Activated T-helper 1 cell treated with anti-CD3 and anti-CD28 coated beads, Interleukin-2, amount 50 U/mL, for 16 hours (primary cell): Measurements from ENCODE around the gene MAP4K5.
A peak's percentile ranks its signal among the peaks of the same experiment; 100 is the strongest.
"Not testable (repeated sequence)": the region's sequence is repeated elsewhere in the genome, so short reads cannot be mapped to it uniquely, and the experiment has no call there.

ENCODE experiments used
- DNase-seq, 2 donors: peaks; one replicate each; pipeline ENCODE4 v3.0.0-alpha.2; 2020; ENCODE audit warnings: low read depth in 1 of 2, low spot score in 1 of 2

MAP4K5 gene

GRCh38 chr14:50532502-50533240 is at the start of gene MAP4K5:
Gene MAP4K5, minus strand, starts transcription at chr14:50532569. Its CDS starts 520 bp downstream, at chr14:50532049.
- peak; percentile 76 to 86 for DNase-seq

GRCh38 chr14:50578433-50578832 is 46.1 kb upstream of the MAP4K5 start:
- no peak for DNase-seq

- no peak for DNase-seq
Observed at GRCh38 chr14:50577982-50578381, 45.6 kb upstream of the MAP4K5 start.

- no peak for DNase-seq
Observed at GRCh38 chr14:50575769-50576168, 43.4 kb upstream of the MAP4K5 start.

- DNase-seq = no peak
Observed at GRCh38 chr14:50573862-50574261, 41.5 kb upstream of the MAP4K5 start.

- DNase-seq = no peak
Observed at GRCh38 chr14:50569714-50570274, 37.4 kb upstream of the MAP4K5 start.

GRCh38 chr14:50562841-50563240 is 30.5 kb upstream of the MAP4K5 start:
- DNase-seq = no peak

GRCh38 chr14:50560931-50561285 is 28.5 kb upstream of the MAP4K5 start:
- DNase-seq = peak in 1 of 2 donors; percentile 24

- DNase-seq = peak in 1 of 2 donors; percentile 6
Observed at GRCh38 chr14:50559990-50560930, 27.9 kb upstream of the MAP4K5 start, which contains the start of gene ATL1. Gene ATL1, plus strand, starts transcription at chr14:50560145. Its CDS starts 121 bp downstream, at chr14:50560266.

- DNase-seq = not testable (repeated sequence)
Observed at GRCh38 chr14:50552796-50553195, 20.4 kb upstream of the MAP4K5 start.

- DNase-seq = no peak
Observed at GRCh38 chr14:50551877-50552276, 19.5 kb upstream of the MAP4K5 start.

- DNase-seq = no peak
Observed at GRCh38 chr14:50550294-50550693, 17.9 kb upstream of the MAP4K5 start.

- no peak for DNase-seq
Observed at GRCh38 chr14:50545618-50546017, 13.2 kb upstream of the MAP4K5 start.

GRCh38 chr14:50544911-50545310 is 12.5 kb upstream of the MAP4K5 start:
- no peak for DNase-seq

GRCh38 chr14:50542941-50543418 is 10.6 kb upstream of the MAP4K5 start:
- no peak for DNase-seq

GRCh38 chr14:50541159-50541567 is 8.8 kb upstream of the MAP4K5 start:
- no peak for DNase-seq

GRCh38 chr14:50539051-50539450 is 6.7 kb upstream of the MAP4K5 start:
- no peak for DNase-seq

GRCh38 chr14:50538034-50538433 is 5.7 kb upstream of the MAP4K5 start:
- not testable (repeated sequence) for DNase-seq

- no peak for DNase-seq
Observed at GRCh38 chr14:50534997-50535396, 2.6 kb upstream of the MAP4K5 start.

GRCh38 chr14:50534416-50534815 is 2.0 kb upstream of the MAP4K5 start:
- DNase-seq = no peak

GRCh38 chr14:50533806-50534205 is 1.4 kb upstream of the MAP4K5 start:
- DNase-seq = no peak
